ENCODE measurements around the gene SUPT20HL2. TPM values are rescaled to one million over a fixed set of nuclear protein-coding genes. Genes with fewer than 3 reads are reported as not detected.

The SUPT20HL2 gene
- total and polyA plus RNA-seq, 8 donors, result not detected

DNA sequence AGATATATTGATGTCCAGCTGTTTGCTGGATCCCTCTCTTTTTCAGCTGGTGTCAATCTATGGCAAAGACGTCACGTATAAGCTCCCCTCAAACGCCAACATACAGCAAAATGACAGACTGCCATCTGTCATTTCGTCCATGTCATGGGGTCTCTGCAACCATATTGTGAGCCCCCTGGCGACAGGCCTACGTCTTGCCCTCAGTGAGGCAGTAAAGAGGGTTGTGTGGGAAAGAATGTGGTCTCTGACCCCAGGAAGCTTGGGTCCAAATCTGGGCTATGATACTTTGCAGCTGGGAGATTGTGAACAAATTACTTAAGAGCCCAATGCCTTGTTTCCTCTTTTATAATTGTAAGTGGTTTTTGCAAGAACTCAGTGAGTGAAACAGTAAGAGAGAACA is 7.4 kb downstream of the SUPT20HL2 start:
- no peak for ATAC-seq
- intact Hi-C loops (cut with DNase I), result no loop called here
- TF ChIP-seq, protein P1, sequence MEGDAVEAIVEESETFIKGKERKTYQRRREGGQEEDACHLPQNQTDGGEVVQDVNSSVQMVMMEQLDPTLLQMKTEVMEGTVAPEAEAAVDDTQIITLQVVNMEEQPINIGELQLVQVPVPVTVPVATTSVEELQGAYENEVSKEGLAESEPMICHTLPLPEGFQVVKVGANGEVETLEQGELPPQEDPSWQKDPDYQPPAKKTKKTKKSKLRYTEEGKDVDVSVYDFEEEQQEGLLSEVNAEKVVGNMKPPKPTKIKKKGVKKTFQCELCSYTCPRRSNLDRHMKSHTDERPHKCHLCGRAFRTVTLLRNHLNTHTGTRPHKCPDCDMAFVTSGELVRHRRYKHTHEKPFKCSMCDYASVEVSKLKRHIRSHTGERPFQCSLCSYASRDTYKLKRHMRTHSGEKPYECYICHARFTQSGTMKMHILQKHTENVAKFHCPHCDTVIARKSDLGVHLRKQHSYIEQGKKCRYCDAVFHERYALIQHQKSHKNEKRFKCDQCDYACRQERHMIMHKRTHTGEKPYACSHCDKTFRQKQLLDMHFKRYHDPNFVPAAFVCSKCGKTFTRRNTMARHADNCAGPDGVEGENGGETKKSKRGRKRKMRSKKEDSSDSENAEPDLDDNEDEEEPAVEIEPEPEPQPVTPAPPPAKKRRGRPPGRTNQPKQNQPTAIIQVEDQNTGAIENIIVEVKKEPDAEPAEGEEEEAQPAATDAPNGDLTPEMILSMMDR (IDR thresholded peaks at IDR 0.05), result no peak
- no peak overlapping the region for H3K27ac ChIP-seq
- H3K4me3 ChIP-seq, result no peak overlapping the region
- no peaks in the 10 kb centered on the region for H3K9me3 ChIP-seq
- H3K27me3 ChIP-seq, result peaks cover 0 to 11% of the 10 kb centered on the region in 2 donors
- H3K4me1 ChIP-seq, result no peaks in the 10 kb centered on the region
- peak in 1 of 4 donors; percentile 20 for DNase-seq
- no peaks in the 10 kb centered on the region for H3K36me3 ChIP-seq

DNA sequence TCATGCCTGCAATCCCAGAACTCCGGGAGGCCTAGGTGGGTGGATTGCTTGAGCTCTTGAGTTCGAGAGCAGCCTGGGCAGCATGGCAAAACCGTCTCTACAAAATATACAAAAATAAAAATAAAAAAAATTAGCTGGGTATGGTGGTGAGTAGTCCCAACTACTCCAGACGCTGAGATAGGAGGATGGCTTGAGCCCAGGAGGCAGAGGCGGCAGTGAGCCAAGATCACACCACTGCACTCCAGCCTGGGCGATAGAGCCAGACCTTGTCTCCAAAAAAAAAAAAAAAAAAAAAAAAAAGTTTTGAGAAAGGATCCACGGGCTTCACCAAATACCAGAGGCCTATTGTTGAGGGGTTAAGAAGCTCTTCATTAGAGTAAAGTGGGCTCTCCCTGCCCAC is 8.0 kb downstream of the SUPT20HL2 start:
- Histone ChIP-seq H3K4me1 (no peaks in the 10 kb centered on the region), H3K9me3 (no peaks in the 10 kb centered on the region), H3K27ac (no peak overlapping the region), H3K27me3 (peaks cover 0 to 11% of the 10 kb centered on the region in 2 donors), H3K4me3 (no peak overlapping the region), H3K36me3 (no peaks in the 10 kb centered on the region)
- ATAC-seq (no peak), DNase-seq (no peak)
- intact Hi-C loops (cut with DNase I), result no loop called here
- TF ChIP-seq, protein P1 (IDR thresholded peaks at IDR 0.05), result no peak

DNA sequence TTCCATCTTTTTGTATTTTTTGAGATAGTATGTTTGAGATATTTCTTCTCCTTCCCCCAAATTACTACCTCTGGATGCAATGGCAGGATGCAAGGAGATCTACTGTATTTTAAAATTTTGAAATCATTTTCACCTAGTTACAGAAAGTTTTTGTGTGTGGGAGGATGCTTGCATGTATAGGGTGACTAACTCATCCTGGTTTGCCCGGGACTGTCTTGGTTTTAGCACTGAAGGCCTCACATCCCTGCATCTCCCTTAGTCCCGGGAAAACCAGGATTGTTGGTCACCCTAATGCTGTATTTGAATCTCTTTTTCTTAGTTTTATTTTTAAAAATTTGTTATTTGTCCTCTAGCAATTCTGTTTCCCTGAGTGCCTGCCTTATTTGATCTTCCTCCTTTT is 12.1 kb downstream of the SUPT20HL2 start:
- Histone ChIP-seq H3K4me3 (no peak overlapping the region), H3K9me3 (no peaks in the 10 kb centered on the region), H3K27ac (no peak overlapping the region), H3K36me3 (no peaks in the 10 kb centered on the region), H3K4me1 (no peaks in the 10 kb centered on the region), H3K27me3 (peaks cover 0 to 3% of the 10 kb centered on the region in 2 donors)
- intact Hi-C loops (cut with DNase I), result no loop called here
- ATAC-seq (no peak), DNase-seq (no peak)
- TF ChIP-seq, protein P1 (IDR thresholded peaks at IDR 0.05), result no peak

DNA sequence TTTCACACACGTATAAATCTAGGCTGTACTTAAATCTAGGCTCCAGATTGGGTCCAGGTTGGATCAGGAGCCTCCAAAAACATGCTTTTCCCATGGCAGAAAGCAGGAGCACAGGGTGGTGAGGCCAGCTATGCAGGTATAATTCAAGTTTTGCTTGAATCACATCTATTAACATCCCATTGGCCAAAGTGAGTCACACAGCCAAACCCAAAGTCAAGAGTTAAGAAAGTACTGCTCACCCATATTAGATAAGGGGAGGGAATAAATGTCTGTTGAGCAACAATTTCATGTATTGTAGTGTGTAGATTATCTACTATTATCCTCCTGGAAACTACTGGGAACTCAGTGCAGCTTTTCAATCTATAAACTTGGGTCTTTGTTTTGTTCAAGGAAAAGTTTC is 12.8 kb downstream of the SUPT20HL2 start:
- Histone ChIP-seq H3K36me3 (no peaks in the 10 kb centered on the region), H3K27ac (no peak overlapping the region), H3K9me3 (no peaks in the 10 kb centered on the region), H3K4me1 (no peaks in the 10 kb centered on the region), H3K4me3 (no peak overlapping the region), H3K27me3 (peaks cover 0 to 3% of the 10 kb centered on the region in 2 donors)
- TF ChIP-seq, protein P1 (IDR thresholded peaks at IDR 0.05), result no peak
- intact Hi-C loops (cut with DNase I), result no loop called here
- DNase-seq (no peak), ATAC-seq (no peak)

DNA sequence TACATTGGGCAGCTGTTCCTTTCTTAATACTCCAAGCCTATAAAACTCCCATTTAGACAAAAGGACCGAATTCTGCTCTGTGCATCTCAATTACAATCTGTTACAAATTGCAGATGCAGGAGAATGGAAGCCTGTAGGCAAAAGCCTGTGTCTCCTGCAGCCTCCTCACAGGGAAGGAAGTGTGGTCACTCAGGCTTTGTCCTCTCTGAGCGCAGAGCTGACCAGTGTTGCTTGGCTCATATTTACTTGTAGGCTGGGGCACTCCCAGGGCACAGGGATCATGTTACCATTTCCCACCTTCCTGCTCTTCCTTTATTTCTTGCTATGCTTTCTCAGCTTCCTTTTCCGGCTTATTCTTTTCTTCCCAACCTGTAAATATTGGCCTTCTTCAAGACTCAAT is 15.7 kb downstream of the SUPT20HL2 start:
- no peak overlapping the region for H3K4me3 ChIP-seq
- no peak for DNase-seq
- H3K27ac ChIP-seq, result no peak overlapping the region
- no peaks in the 10 kb centered on the region for H3K9me3 ChIP-seq
- intact Hi-C loops (cut with DNase I), result no loop called here
- H3K36me3 ChIP-seq, result no peaks in the 10 kb centered on the region
- ATAC-seq, result no peak
- H3K4me1 ChIP-seq, result no peaks in the 10 kb centered on the region
- H3K27me3 ChIP-seq, result no peaks in the 10 kb centered on the region
- TF ChIP-seq, protein P1 (IDR thresholded peaks at IDR 0.05), result no peak

All from left lung (tissue), 10 donors.